Left ventricle myocardium inferior (tissue), 1 donor: Measurements from ENCODE around the gene MAST4. TPM values are rescaled to one million over a fixed set of nuclear protein-coding genes. Genes with fewer than 3 reads are reported as not detected.

ENCODE experiments used
- DNase-seq: peaks from one replicate; pipeline ENCODE4 v3.0.0-alpha.2; 2020
- H3K27ac ChIP-seq: fragments of 200-600 bp; replicated peaks from 2 replicates; pipeline ENCODE4 v1.8.0; 2021
- H3K27me3 ChIP-seq: fragments of 200-600 bp; 2 replicates; pipeline ENCODE4 v1.8.0; 2021; ENCODE audit warnings: low read depth
- H3K36me3 ChIP-seq: fragments of 200-600 bp; 2 replicates; pipeline ENCODE4 v1.8.0; 2021
- H3K4me1 ChIP-seq: fragments of 200-600 bp; 2 replicates; pipeline ENCODE4 v1.8.0; 2021
- H3K4me3 ChIP-seq: fragments of 200-600 bp; 2 replicates; pipeline ENCODE4 v1.8.0; 2021; ENCODE audit warnings: mild to moderate bottlenecking, moderate library complexity
- H3K9me3 ChIP-seq: fragments of 200-600 bp; replicated peaks from 2 replicates; pipeline ENCODE4 v1.8.0; 2021
- CTCF ChIP-seq: fragments of 200-600 bp; IDR thresholded peaks from 2 replicates; pipeline ENCODE4 v1.8.0; 2021; ENCODE audit warnings: antibody characterized with exemption, mild to moderate bottlenecking, borderline replicate concordance
- intact Hi-C: fragments of 100-400 bp; cut with micrococcal nuclease; formaldehyde crosslinking; loops from one replicate; pipeline ENCODE4 v1.11.0; 2022
- total RNA-seq: library from RNA; stranded (reverse); fragmentation: NEBNext Ultra II Directional; extraction: Animal tissue kit (Norgen Biotek cat#: 25700); gene quantifications from one replicate; pipeline ENCODE4 v1.2.1, GENCODE V29; 2021
- donor health status: DM: no; HTN: yes; CAD: no; lungs with severe emphysema.

MAST4 gene
- total RNA-seq, 1 donor from 2014 or later = 55.7 TPM

GRCh38 chr5:67012171-67012570 is 416.0 kb downstream of the MAST4 start:
- intact Hi-C loops = loop anchor here (10.0 kb wide), 1 partner anchor 53 kb away; no protein-coding TSS in a partner anchor

GRCh38 chr5:67013719-67014118 is 417.5 kb downstream of the MAST4 start:
- peaks cover 85% of the 10 kb centered on the region for H3K4me1 ChIP-seq
- no peaks in the 10 kb centered on the region for H3K27me3 ChIP-seq
- H3K4me3 ChIP-seq = no peak overlapping the region

More at GRCh38 chr5:67012171-67012570, 416.0 kb downstream of the MAST4 start:
- Histone ChIP-seq H3K27me3 (no peaks in the 10 kb centered on the region), H3K4me3 (no peak overlapping the region), H3K4me1 (peaks cover 99% of the 10 kb centered on the region), H3K27ac (peak overlapping the region; percentile 73), H3K9me3 (no peaks in the 10 kb centered on the region), H3K36me3 (no peaks in the 10 kb centered on the region)
- no peak for DNase-seq
- TF ChIP-seq CTCF = no peak

GRCh38 chr5:67014191-67014590 is 418.0 kb downstream of the MAST4 start:
- peaks cover 83% of the 10 kb centered on the region for H3K4me1 ChIP-seq
- no peak for TF ChIP-seq CTCF
- H3K4me3 ChIP-seq = no peak overlapping the region
- H3K27me3 ChIP-seq = no peaks in the 10 kb centered on the region
- no peak for DNase-seq
- H3K36me3 ChIP-seq = no peaks in the 10 kb centered on the region
- no peaks in the 10 kb centered on the region for H3K9me3 ChIP-seq
- H3K27ac ChIP-seq = peak overlapping the region; percentile 73
- intact Hi-C loops = loop anchor here (10.0 kb wide), 1 partner anchor 51 kb away; no protein-coding TSS in a partner anchor

More at GRCh38 chr5:67013719-67014118, 417.5 kb downstream of the MAST4 start:
- intact Hi-C loops = loop anchor here (10.0 kb wide), 1 partner anchor 51 kb away; no protein-coding TSS in a partner anchor
- DNase-seq = no peak
- Histone ChIP-seq H3K36me3 (no peaks in the 10 kb centered on the region), H3K9me3 (no peaks in the 10 kb centered on the region), H3K27ac (peak overlapping the region; percentile 73)
- no peak for TF ChIP-seq CTCF

GRCh38 chr5:67014957-67015400 is 418.8 kb downstream of the MAST4 start:
- peak overlapping the region; percentile 58 for H3K4me3 ChIP-seq
- no peak for DNase-seq
- no peaks in the 10 kb centered on the region for H3K27me3 ChIP-seq
- no peaks in the 10 kb centered on the region for H3K9me3 ChIP-seq
- TF ChIP-seq CTCF = no peak
- intact Hi-C loops = loop anchor here (10.0 kb wide), 1 partner anchor 50 kb away; no protein-coding TSS in a partner anchor
- no peaks in the 10 kb centered on the region for H3K36me3 ChIP-seq
- H3K27ac ChIP-seq = peak overlapping the region; percentile 73
- H3K4me1 ChIP-seq = peaks cover 83% of the 10 kb centered on the region

GRCh38 chr5:67015541-67016191 is 419.5 kb downstream of the MAST4 start:
- H3K27ac ChIP-seq = peak overlapping the region; percentile 73
- H3K9me3 ChIP-seq = no peaks in the 10 kb centered on the region
- no peak for DNase-seq
- no peak for TF ChIP-seq CTCF
- H3K4me3 ChIP-seq = peak overlapping the region; percentile 58
- no peaks in the 10 kb centered on the region for H3K27me3 ChIP-seq
- no peaks in the 10 kb centered on the region for H3K36me3 ChIP-seq
- H3K4me1 ChIP-seq = peaks cover 83% of the 10 kb centered on the region
- intact Hi-C loops = loop anchor here (10.0 kb wide), 1 partner anchor 49 kb away; no protein-coding TSS in a partner anchor
